HepG2 (cell line): ENCODE results near the gene NAT9. TPM values are rescaled to one million over a fixed set of nuclear protein-coding genes. Genes with fewer than 3 reads are reported as not detected.

Source experiments
- AGO1 ChIP-seq: fragments of 200-400 bp; formaldehyde crosslinking; IDR thresholded peaks from 2 replicates; pipeline ENCODE4 v1.6.1; 2017; ENCODE audit warnings: mild to moderate bottlenecking, low read depth, low read length, moderate library complexity; ENCODE audit not compliant: poor library complexity, severe bottlenecking
- CENPX ChIP-seq: sonication (generic); formaldehyde crosslinking; IDR thresholded peaks from 2 replicates; pipeline ENCODE4 v1.9.0; 2021; ENCODE audit warnings: mild to moderate bottlenecking, missing genetic modification reagents, moderate library complexity
- DNMT1 ChIP-seq: sonication (generic); formaldehyde crosslinking; IDR thresholded peaks from 2 replicates; pipeline ENCODE4 v1.5.1; 2020; ENCODE audit warnings: mild to moderate bottlenecking, missing genetic modification reagents
- ELF1 ChIP-seq: sonication (generic); formaldehyde crosslinking; IDR thresholded peaks from 2 replicates; pipeline ENCODE4 v1.4.0; 2020; ENCODE audit warnings: missing genetic modification reagents
- FIP1L1 ChIP-seq: fragments of 200-400 bp; formaldehyde crosslinking; IDR thresholded peaks from 2 replicates; pipeline ENCODE4 v1.6.1; 2018; ENCODE audit warnings: low read depth, mild to moderate bottlenecking, low read length, moderate library complexity, borderline replicate concordance; ENCODE audit not compliant: insufficient read depth
- FOXK2 ChIP-seq: fragments of 450-650 bp; IDR thresholded peaks from 2 replicates; pipeline ENCODE4 v1.6.1; 2016
- HDAC2 ChIP-seq: sonication (generic); formaldehyde crosslinking; IDR thresholded peaks from 2 replicates; pipeline ENCODE4 v1.4.0; 2020; ENCODE audit warnings: missing genetic modification reagents
- KDM2A ChIP-seq: sonication (generic); formaldehyde crosslinking; IDR thresholded peaks from 2 replicates; pipeline ENCODE4 v1.4.0; 2020; ENCODE audit warnings: low read depth, missing genetic modification reagents, borderline replicate concordance
- NFIB ChIP-seq: sonication (generic); formaldehyde crosslinking; IDR thresholded peaks from 2 replicates; pipeline ENCODE4 v1.9.0; 2021; ENCODE audit warnings: missing genetic modification reagents, mild to moderate bottlenecking, borderline replicate concordance
- NRL ChIP-seq: sonication (generic); formaldehyde crosslinking; IDR thresholded peaks from 2 replicates; pipeline ENCODE4 v1.5.0; 2020; ENCODE audit warnings: missing genetic modification reagents, mild to moderate bottlenecking, moderate library complexity, borderline replicate concordance
- ONECUT2 ChIP-seq: sonication (generic); formaldehyde crosslinking; IDR thresholded peaks from 2 replicates; pipeline ENCODE4 v1.4.0; 2020; ENCODE audit warnings: missing genetic modification reagents
- SMC3 ChIP-seq: IDR thresholded peaks from 2 replicates; pipeline ENCODE4 v1.6.1; 2011; ENCODE audit warnings: low read length, improper control_type of control experiment
- ZNF235 ChIP-seq: sonication (generic); formaldehyde crosslinking; IDR thresholded peaks from 2 replicates; pipeline ENCODE4 v1.8.1; 2023; ENCODE audit warnings: mild to moderate bottlenecking, missing genetic modification reagents, borderline replicate concordance
- ZNF343 ChIP-seq: sonication (generic); formaldehyde crosslinking; IDR thresholded peaks from 2 replicates; pipeline ENCODE4 v1.4.0; 2020; ENCODE audit warnings: mild to moderate bottlenecking, missing genetic modification reagents
- polyA plus RNA-seq, 8 experiments: library from polyadenylated mRNA; depleted of rRNA in 3 of 8; stranded (reverse) in 7 of 8; unstranded in 1 of 8; fragments of >200 nt; fragmentation: Illumina TruSeq in 4 of 8; extraction: Trizol in 4 of 8; gene quantifications; 2 replicates each; pipeline versions ENCODE4 v1.2.1 to v1.2.3, GENCODE V29; 2011 to 2016; ENCODE audit warnings: low read depth in 4 of 8, missing spikeins in 1 of 8, mixed read lengths in 1 of 8; ENCODE audit not compliant: insufficient read depth in 1 of 8
- total RNA-seq, 5 experiments: library from RNA; depleted of rRNA; stranded (reverse); fragments of >200 nt; fragmentation: Illumina TruSeq; extraction: Trizol; gene quantifications; 2 replicates each; pipeline ENCODE4 v1.2.3, GENCODE V29; 2016; ENCODE audit warnings: low read depth in 1 of 5
- TF ChIP-seq, protein P1 (sequence below): sonication (generic); formaldehyde crosslinking; IDR thresholded peaks from 2 replicates; pipeline ENCODE4 v1.5.1; 2020; ENCODE audit warnings: mild to moderate bottlenecking, missing genetic modification reagents, borderline replicate concordance
- TF ChIP-seq, protein P2 (sequence below): sonication (generic); formaldehyde crosslinking; IDR thresholded peaks from 2 replicates; pipeline ENCODE4 v1.8.0; 2023; ENCODE audit warnings: mild to moderate bottlenecking, missing genetic modification reagents
- TF ChIP-seq, protein P3 (sequence below), 2 experiments: sonication (generic) in 1 of 2; formaldehyde crosslinking in 1 of 2; IDR thresholded peaks; 2 replicates each; pipeline versions ENCODE4 v1.4.0 to v1.6.1; 2018 to 2020; ENCODE audit warnings: missing genetic modification reagents in 2 of 2, borderline replicate concordance in 1 of 2, low read depth in 1 of 2, mild to moderate bottlenecking in 1 of 2, missing biosample characterization in 1 of 2
- TF ChIP-seq, protein P4 (sequence below): IDR thresholded peaks from 2 replicates; pipeline ENCODE4 v1.6.1; 2016; ENCODE audit warnings: low read depth, control low read depth

The NAT9 gene
- total and polyA plus RNA-seq, 2 of the 13 experiments (the other 11 are each of a cell fraction or from before 2014, with no cell fraction given), result 39.7 to 44.2 TPM

DNA sequence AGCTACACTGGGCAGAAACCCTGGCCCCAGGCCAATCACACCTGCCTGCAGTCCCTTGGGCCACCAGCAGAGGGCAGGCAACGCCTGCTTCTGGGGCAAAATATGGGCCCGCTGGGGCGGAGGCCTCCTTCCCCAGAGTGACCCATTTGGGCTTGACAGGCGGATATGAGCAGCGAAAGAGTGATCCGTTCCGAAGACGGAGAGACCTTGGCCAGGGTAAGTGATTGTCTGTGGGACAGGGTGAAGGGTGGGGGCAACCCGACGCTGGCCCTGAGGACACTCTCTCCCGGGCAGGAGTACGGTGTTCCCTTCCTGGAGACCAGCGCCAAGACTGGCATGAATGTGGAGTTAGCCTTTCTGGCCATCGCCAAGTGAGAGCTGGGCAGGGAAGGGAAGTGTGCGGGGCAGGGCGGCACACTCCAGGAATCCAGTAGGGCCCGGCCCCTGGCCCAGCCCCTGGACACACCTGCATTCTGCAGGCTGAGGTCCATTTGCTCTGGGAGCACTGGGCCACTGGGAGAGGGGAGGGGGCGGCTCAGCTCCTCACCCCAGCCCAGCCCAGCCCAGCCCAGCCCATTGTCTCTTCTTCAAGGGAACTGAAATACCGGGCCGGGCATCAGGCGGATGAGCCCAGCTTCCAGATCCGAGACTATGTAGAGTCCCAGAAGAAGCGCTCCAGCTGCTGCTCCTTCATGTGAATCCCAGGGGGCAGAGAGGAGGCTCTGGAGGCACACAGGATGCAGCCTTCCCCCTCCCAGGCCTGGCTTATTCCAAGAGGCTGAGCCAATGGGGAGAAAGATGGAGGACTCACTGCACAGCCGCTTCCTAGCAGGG is 31.2 kb downstream of the NAT9 start (continued):
- TF ChIP-seq FIP1L1, result 0 out of 2 replicates have a peak, but pooled peaks have one; percentile 45
- TF ChIP-seq, protein P1, sequence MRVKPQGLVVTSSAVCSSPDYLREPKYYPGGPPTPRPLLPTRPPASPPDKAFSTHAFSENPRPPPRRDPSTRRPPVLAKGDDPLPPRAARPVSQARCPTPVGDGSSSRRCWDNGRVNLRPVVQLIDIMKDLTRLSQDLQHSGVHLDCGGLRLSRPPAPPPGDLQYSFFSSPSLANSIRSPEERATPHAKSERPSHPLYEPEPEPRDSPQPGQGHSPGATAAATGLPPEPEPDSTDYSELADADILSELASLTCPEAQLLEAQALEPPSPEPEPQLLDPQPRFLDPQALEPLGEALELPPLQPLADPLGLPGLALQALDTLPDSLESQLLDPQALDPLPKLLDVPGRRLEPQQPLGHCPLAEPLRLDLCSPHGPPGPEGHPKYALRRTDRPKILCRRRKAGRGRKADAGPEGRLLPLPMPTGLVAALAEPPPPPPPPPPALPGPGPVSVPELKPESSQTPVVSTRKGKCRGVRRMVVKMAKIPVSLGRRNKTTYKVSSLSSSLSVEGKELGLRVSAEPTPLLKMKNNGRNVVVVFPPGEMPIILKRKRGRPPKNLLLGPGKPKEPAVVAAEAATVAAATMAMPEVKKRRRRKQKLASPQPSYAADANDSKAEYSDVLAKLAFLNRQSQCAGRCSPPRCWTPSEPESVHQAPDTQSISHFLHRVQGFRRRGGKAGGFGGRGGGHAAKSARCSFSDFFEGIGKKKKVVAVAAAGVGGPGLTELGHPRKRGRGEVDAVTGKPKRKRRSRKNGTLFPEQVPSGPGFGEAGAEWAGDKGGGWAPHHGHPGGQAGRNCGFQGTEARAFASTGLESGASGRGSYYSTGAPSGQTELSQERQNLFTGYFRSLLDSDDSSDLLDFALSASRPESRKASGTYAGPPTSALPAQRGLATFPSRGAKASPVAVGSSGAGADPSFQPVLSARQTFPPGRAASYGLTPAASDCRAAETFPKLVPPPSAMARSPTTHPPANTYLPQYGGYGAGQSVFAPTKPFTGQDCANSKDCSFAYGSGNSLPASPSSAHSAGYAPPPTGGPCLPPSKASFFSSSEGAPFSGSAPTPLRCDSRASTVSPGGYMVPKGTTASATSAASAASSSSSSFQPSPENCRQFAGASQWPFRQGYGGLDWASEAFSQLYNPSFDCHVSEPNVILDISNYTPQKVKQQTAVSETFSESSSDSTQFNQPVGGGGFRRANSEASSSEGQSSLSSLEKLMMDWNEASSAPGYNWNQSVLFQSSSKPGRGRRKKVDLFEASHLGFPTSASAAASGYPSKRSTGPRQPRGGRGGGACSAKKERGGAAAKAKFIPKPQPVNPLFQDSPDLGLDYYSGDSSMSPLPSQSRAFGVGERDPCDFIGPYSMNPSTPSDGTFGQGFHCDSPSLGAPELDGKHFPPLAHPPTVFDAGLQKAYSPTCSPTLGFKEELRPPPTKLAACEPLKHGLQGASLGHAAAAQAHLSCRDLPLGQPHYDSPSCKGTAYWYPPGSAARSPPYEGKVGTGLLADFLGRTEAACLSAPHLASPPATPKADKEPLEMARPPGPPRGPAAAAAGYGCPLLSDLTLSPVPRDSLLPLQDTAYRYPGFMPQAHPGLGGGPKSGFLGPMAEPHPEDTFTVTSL (CRISPR knock-in tag), result no peak
- no peak for TF ChIP-seq CENPX (CRISPR knock-in tag)
- TF ChIP-seq KDM2A (CRISPR knock-in tag), result peak; percentile 97
- no peak for TF ChIP-seq NFIB (CRISPR knock-in tag)
- TF ChIP-seq HDAC2 (CRISPR knock-in tag), result no peak
- peak; percentile 98 for TF ChIP-seq SMC3
- no peak; the same call in 1 of the 2 replicates for TF ChIP-seq ZNF235 (CRISPR knock-in tag)
- 0 out of 2 replicates have a peak, but pooled peaks have one; percentile 63 for TF ChIP-seq DNMT1 (CRISPR knock-in tag)
- TF ChIP-seq, protein P2, sequence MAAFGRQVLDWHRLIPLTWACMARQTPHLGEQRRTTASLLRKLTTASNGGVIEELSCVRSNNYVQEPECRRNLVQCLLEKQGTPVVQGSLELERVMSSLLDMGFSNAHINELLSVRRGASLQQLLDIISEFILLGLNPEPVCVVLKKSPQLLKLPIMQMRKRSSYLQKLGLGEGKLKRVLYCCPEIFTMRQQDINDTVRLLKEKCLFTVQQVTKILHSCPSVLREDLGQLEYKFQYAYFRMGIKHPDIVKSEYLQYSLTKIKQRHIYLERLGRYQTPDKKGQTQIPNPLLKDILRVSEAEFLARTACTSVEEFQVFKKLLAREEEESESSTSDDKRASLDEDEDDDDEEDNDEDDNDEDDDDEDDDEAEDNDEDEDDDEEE, result no peak
- TF ChIP-seq ONECUT2 (CRISPR knock-in tag), result no peak
- peak; percentile 44 for TF ChIP-seq AGO1
- TF ChIP-seq, protein P3, sequence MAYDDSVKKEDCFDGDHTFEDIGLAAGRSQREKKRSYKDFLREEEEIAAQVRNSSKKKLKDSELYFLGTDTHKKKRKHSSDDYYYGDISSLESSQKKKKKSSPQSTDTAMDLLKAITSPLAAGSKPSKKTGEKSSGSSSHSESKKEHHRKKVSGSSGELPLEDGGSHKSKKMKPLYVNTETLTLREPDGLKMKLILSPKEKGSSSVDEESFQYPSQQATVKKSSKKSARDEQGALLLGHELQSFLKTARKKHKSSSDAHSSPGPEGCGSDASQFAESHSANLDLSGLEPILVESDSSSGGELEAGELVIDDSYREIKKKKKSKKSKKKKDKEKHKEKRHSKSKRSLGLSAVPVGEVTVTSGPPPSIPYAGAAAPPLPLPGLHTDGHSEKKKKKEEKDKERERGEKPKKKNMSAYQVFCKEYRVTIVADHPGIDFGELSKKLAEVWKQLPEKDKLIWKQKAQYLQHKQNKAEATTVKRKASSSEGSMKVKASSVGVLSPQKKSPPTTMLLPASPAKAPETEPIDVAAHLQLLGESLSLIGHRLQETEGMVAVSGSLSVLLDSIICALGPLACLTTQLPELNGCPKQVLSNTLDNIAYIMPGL (CRISPR knock-in tag; IDR thresholded peaks at IDR 0.05; ENCODE audit: borderline replicate concordance in 1 of 2, low read depth in 1 of 2), result peak; percentile 93
- TF ChIP-seq, protein P4, sequence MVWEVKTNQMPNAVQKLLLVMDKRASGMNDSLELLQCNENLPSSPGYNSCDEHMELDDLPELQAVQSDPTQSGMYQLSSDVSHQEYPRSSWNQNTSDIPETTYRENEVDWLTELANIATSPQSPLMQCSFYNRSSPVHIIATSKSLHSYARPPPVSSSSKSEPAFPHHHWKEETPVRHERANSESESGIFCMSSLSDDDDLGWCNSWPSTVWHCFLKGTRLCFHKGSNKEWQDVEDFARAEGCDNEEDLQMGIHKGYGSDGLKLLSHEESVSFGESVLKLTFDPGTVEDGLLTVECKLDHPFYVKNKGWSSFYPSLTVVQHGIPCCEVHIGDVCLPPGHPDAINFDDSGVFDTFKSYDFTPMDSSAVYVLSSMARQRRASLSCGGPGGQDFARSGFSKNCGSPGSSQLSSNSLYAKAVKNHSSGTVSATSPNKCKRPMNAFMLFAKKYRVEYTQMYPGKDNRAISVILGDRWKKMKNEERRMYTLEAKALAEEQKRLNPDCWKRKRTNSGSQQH (CRISPR knock-in tag), result 0 out of 2 replicates have a peak, but pooled peaks have one; percentile 24
- TF ChIP-seq ZNF343, result no peak
- TF ChIP-seq FOXK2, result no peak
- 0 out of 2 replicates have a peak, but pooled peaks have one; percentile 12 for TF ChIP-seq ELF1 (CRISPR knock-in tag)
- TF ChIP-seq NRL (CRISPR knock-in tag), result no peak; the same call in 1 of the 2 replicates
